NB4 (cell line): ENCODE measurements around the gene SH2D7.
A peak's percentile ranks its signal among the peaks of the same experiment; 100 is the strongest.

ENCODE experiments used
- DNase-seq: peaks from one replicate; pipeline ENCODE4 v3.0.0; 2010; ENCODE audit warnings: low read depth
- H3K4me3 ChIP-seq: one replicate; pipeline ENCODE4 v1.5.1; 2011; ENCODE audit warnings: mild to moderate bottlenecking, low read depth, low read length, moderate library complexity
- CTCF ChIP-seq: IDR thresholded peaks from one replicate; pipeline ENCODE4 v1.5.1; 2012; ENCODE audit warnings: low read depth, low read length
- MAX ChIP-seq: IDR thresholded peaks from 2 replicates; pipeline ENCODE4 v1.6.1; 2011; ENCODE audit warnings: low read depth, low read length
- MYC ChIP-seq: IDR thresholded peaks from 2 replicates; pipeline ENCODE4 v1.6.1; 2011; ENCODE audit warnings: low read depth, low read length
- POLR2A ChIP-seq: IDR thresholded peaks from 2 replicates; pipeline ENCODE4 v1.6.1; 2011; ENCODE audit warnings: mild to moderate bottlenecking; ENCODE audit not compliant: insufficient read length; ENCODE audit errors: extremely low read depth

Gene SH2D7

DNA sequence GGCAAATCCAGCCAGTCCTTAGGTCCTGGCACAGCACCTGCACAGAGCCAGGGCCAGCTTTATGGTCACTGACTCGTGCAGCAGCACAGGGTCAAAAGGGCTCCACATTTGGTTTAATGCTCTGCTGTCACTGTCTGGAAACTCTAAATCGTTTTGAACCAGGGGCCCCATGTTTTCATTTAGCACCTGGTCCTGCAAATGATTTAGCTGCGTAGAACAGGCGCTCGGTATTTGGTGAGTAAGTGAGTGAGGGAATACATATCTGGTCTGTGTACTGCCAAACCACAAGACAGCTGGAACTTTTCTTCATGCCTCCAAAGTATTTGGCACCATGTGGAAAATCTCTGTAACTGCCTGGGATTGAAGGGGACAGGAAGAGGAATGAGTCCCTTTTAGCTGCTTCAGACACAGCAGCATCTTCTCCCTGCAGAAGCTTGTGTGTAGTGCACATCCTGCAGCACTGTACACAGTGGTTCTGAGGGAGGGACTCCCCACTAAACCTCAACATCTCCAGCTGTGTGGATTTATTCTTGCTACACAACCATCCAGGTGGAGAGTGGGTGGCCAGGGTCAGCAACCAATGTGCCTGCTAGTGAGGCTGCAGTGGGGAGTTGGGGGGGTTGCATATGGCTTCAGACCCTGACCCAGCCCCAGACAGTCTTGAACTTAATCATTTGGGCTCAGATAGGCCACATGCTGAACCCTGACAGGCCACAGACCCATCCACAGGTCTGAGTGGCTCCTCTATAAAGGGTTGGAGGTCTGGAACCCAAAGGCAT, 1.1 kb downstream of the SH2D7 start:
- DNase-seq: no peak
- TF ChIP-seq CTCF: no peak
- no peak for TF ChIP-seq MAX
- TF ChIP-seq MYC: no peak
- no peak for TF ChIP-seq POLR2A
- H3K4me3 ChIP-seq: no peak overlapping the region

DNA sequence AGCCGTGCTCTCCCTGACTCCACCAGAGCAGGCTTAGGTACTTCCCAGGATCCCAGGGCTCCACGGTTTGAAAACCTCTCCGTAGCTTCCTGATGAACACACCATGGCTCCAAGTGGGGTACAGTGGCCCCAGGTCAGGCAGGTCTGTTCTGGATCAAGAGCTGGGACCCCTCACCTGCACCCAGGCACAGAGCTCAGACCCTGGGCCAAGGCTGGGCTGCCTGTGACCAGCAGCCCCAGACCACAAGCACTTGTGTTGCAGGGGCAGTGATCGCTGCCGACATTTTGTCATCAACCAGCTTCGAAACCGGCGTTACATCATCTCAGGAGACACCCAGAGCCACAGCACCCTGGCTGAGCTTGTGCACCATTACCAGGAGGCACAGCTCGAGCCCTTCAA, 5.3 kb downstream of the SH2D7 start:
- peak; percentile 29 for DNase-seq
- H3K4me3 ChIP-seq: no peak overlapping the region
- TF ChIP-seq MYC (no peak), POLR2A (no peak), CTCF (no peak), MAX (no peak)

DNA sequence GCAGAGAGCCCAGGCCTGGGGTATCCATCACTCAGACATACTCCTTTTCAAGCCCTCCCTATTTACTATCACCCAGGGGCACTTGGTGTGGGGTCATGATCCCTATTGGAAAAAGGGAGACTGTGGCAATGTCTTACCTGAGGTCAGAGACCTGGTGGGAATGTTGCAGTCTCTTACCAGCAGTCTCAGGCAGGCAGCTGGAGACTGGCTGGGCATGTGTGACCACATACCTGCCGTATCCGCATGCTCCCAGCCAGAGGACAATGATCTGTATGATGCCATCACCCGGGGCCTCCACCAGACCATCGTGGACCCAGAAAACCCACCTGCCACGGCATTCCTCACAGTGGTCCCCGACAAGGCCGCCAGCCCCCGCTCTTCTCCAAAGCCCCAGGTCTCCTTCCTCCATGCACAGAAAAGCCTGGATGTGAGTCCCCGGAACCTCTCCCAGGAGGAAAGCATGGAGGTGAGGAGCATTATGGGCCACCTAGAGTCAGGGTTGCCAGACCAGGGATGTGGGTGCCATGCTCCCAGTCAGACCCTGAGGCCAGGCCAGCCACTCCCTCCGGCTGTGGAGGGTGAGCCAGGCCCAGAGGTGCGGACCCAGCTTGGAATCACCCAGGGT, 5.9 kb downstream of the SH2D7 start:
- TF ChIP-seq CTCF (no peak), POLR2A (no peak), MYC (no peak), MAX (no peak)
- H3K4me3 ChIP-seq: no peak overlapping the region
- no peak for DNase-seq

DNA sequence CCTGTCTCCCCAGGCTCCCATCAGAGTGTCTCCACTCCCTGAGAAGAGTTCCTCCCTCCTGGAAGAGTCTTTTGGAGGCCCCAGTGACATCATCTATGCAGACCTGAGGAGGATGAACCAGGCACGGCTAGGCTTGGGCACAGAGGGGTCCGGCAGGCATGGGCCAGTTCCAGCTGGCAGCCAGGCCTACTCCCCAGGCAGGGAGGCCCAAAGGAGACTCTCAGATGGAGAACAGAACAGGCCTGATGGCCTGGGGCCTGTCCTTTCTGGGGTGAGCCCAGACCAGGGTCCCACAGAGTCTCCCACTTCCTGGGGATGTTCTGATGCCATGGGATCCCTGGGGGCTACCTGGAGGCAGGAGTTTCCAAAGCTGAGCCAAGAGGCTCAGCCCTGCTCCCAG, 8.5 kb downstream of the SH2D7 start:
- H3K4me3 ChIP-seq: no peak overlapping the region
- no peak for DNase-seq
- TF ChIP-seq MAX (no peak), CTCF (no peak), POLR2A (no peak), MYC (no peak)

GRCh38 chr15:78101423-78102105, 9.2 kb downstream of the SH2D7 start:
- no peak for TF ChIP-seq CTCF
- TF ChIP-seq POLR2A: no peak
- TF ChIP-seq MYC: no peak
- TF ChIP-seq MAX: no peak
- H3K4me3 ChIP-seq: no peak overlapping the region
- DNase-seq: no peak
